PFSK-1 (cell line): ENCODE results near the gene SNTB2.

Experiments
- FOXP2 ChIP-seq: optimal IDR thresholded peaks from 2 replicates; pipeline ENCODE3; 2011; ENCODE audit warnings: borderline replicate concordance, control low read depth, inconsistent platforms; ENCODE audit not compliant: insufficient read depth; ENCODE audit errors: extremely low read length, extremely low read depth
- POLR2AphosphoS5 ChIP-seq: IDR thresholded peaks from 2 replicates; pipeline ENCODE4 v1.6.1; 2012; ENCODE audit warnings: low read depth, mild to moderate bottlenecking, control low read depth, low read length, moderate library complexity
- REST ChIP-seq, 2 experiments: IDR thresholded peaks; 2 replicates each; pipeline versions ENCODE4 v1.6.1 to v1.8.0; 2011 to 2012; ENCODE audit warnings: low read depth in 2 of 2, low read length in 2 of 2, control low read depth in 1 of 2, inconsistent platforms in 1 of 2, mild to moderate bottlenecking in 1 of 2, moderate library complexity in 1 of 2; ENCODE audit not compliant: insufficient read depth in 1 of 2
- SIN3A ChIP-seq: IDR thresholded peaks from 2 replicates; pipeline ENCODE4 v1.6.1; 2012; ENCODE audit warnings: mild to moderate bottlenecking, low read length, moderate library complexity, borderline replicate concordance; ENCODE audit not compliant: insufficient read depth
- TAF1 ChIP-seq: IDR thresholded peaks from 2 replicates; pipeline ENCODE4 v1.6.1; 2012; ENCODE audit warnings: low read length, control low read depth, borderline replicate concordance; ENCODE audit not compliant: insufficient read depth

Gene SNTB2

DNA sequence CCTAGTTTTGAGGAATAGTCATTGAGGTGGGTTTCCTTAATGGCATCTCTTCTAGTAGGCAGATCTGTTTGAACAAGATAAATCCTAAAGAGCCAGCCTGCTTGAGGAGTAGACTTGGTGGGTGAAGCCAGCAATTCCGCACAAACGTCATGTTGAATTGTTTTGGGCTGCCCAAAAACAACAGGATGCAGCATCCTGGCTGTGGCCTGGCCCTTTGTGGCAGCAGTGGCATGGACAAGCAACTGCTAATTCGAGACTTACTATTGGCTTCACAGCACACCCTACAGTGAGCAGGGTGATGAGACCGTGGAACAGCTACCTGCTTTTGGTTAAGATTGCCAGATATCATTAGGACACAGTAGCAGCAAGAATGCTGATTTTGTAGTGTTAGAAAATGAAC is 114.9 kb downstream of the SNTB2 start:
- TF ChIP-seq SIN3A (no peak), TAF1 (no peak), FOXP2 (no peak)

DNA sequence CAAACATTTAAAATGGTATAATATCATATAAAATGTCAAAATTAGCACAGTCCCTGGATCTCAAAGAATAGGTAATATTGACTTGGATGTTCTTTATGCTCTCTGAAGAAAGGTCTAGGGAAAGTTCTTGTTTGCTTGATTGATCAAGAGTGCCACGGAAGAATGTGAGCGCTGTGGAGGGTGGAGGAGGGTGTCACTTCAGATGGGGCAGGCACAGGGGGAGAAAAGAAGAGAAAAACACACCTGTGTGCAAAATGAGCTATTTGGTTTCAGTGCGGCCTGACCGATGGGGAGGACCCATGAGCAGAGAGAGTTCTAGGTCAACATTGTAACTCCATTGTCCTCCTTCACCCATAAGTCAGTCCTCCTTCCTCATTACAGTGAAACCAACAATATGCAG is 115.3 kb downstream of the SNTB2 start:
- TF ChIP-seq REST (IDR thresholded peaks at IDR 0.05; ENCODE audit: insufficient read depth in 1 of 2, low read depth in 2 of 2, low read length in 2 of 2) (no peak), FOXP2 (no peak), POLR2AphosphoS5 (no peak), SIN3A (no peak), TAF1 (no peak)

DNA sequence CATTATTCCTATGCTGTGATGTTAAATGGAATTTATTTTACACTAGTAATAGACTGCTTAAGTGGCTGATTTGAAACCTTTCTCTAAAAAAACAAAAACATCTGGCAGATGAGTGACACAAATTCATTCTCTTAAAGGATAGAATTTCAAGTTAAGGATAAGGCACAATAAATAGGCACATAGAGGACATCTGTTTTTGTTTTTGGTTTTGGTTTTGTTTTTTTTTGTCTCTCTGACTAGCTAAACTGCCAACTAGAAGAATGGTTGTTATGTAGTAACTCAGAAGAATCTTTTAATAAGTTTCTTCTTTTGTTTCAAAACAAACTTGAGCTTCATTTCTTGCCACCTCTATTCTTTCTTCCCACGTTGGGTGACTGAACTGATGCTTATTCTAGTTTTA is 119.1 kb downstream of the SNTB2 start:
- TF ChIP-seq TAF1 (no peak), REST (IDR thresholded peaks at IDR 0.05; ENCODE audit: insufficient read depth in 1 of 2, low read depth in 2 of 2, low read length in 2 of 2) (no peak), FOXP2 (no peak), SIN3A (no peak), POLR2AphosphoS5 (no peak)

- no peak for TF ChIP-seq TAF1
- no peak for TF ChIP-seq POLR2AphosphoS5
- no peak for TF ChIP-seq FOXP2
- TF ChIP-seq SIN3A = no peak
- no peak for TF ChIP-seq REST (IDR thresholded peaks at IDR 0.05; ENCODE audit: insufficient read depth in 1 of 2, low read depth in 2 of 2, low read length in 2 of 2)
Observed at GRCh38 chr16:69307091-69307490, 120.1 kb downstream of the SNTB2 start.

DNA sequence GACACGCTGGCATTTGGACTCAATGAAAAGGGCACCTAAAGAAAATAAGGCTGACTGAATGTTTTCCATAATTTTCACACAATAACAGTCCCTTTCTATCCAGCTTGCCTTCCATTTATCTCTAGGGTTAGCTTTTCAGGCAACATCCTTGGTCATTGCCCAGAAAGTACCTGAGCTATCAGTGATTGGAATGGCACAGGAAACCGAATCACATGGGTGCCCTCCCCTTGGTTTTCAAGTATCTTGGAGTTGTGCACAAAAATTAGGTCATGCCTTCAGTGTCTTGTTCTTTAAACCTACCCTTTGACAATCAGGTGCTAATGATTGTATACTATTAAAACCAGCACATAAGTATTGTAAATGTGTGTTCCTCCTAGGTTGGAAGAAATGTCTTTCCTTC is 120.9 kb downstream of the SNTB2 start:
- TF ChIP-seq REST (IDR thresholded peaks at IDR 0.05; ENCODE audit: insufficient read depth in 1 of 2, low read depth in 2 of 2, low read length in 2 of 2) (no peak), FOXP2 (no peak), POLR2AphosphoS5 (no peak), SIN3A (no peak), TAF1 (no peak)
